Measurements from ENCODE around the gene XCL2.

Gene XCL2

GRCh38 chr1:168513656-168514404 is 30.0 kb downstream of the XCL2 start:
- peak; percentile 9 for DNase-seq (ENCODE audit: low spot score)

- DNase-seq (ENCODE audit: low spot score): peak; percentile 38
Measured at GRCh38 chr1:168512864-168513595, 30.8 kb downstream of the XCL2 start.

GRCh38 chr1:168509875-168510791 is 33.7 kb downstream of the XCL2 start:
- peak; percentile 11 for DNase-seq (ENCODE audit: low spot score)

GRCh38 chr1:168509210-168509609 is 34.6 kb downstream of the XCL2 start:
- no peak for DNase-seq (ENCODE audit: low spot score)

- DNase-seq (ENCODE audit: low spot score): no peak
Measured at GRCh38 chr1:168507828-168508227, 36.0 kb downstream of the XCL2 start.

- DNase-seq (ENCODE audit: low spot score): no peak
Measured at GRCh38 chr1:168507231-168507630, 36.6 kb downstream of the XCL2 start.

- no peak for DNase-seq (ENCODE audit: low spot score)
Measured at GRCh38 chr1:168506204-168506819, 37.5 kb downstream of the XCL2 start.

GRCh38 chr1:168505006-168505405 is 38.8 kb downstream of the XCL2 start:
- DNase-seq (ENCODE audit: low spot score): no peak

GRCh38 chr1:168504064-168504837 is 39.5 kb downstream of the XCL2 start:
- DNase-seq (ENCODE audit: low spot score): peak; percentile 10

GRCh38 chr1:168499688-168500049 is 44.1 kb downstream of the XCL2 start:
- no peak for DNase-seq (ENCODE audit: low spot score)

- DNase-seq (ENCODE audit: low spot score): no peak
Measured at GRCh38 chr1:168498956-168499687, 44.7 kb downstream of the XCL2 start.

- no peak for DNase-seq (ENCODE audit: low spot score)
Measured at GRCh38 chr1:168498159-168498631, 45.6 kb downstream of the XCL2 start.

- DNase-seq (ENCODE audit: low spot score): no peak
Measured at GRCh38 chr1:168497376-168497950, 46.3 kb downstream of the XCL2 start.

- no peak for DNase-seq (ENCODE audit: low spot score)
Measured at GRCh38 chr1:168491527-168492164, 52.2 kb downstream of the XCL2 start.

Measured in CD4-positive, alpha-beta T cell treated with Interleukin-2 at 100 ng/mL for 4 hours (primary cell).